ENCODE results near the gene DIRAS1.

DIRAS1 gene

DNA sequence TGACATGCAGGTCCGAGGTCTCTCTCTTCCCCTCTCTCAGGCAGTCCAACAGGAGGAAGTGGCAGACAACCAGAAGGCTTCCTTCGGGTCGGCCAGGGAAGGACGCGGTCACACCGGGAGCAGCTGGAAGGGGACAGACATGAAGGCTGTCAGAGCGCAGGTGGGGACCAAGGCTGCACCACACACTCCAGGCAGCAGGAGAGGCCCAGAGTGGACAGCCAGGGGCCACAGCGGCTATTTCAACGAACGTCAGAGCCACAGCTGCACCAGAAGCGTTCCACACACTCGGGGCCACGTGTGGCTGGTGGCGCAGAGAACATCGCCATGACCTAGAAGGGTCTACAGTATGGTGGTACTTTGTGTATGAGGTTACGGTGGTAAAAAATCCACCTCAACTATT is 34.6 kb upstream of the DIRAS1 start:
- DNase-seq (ENCODE audit: low read depth in 2 of 2) = no peak

DNA sequence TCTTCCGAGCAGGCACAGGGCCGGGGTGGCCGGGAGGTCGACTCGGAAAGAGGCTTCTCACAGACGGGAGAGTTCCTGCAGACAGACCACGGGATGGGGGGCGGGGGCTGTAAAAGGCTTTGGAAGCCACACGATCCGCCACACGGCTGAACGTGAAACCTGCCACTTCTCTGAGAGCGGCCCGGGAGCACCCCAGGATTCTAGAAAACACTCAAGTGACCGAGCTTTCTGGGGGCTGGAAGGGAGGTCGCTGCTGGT is 34.2 kb upstream of the DIRAS1 start:
- DNase-seq (ENCODE audit: low read depth in 2 of 2) = no peak

DNA sequence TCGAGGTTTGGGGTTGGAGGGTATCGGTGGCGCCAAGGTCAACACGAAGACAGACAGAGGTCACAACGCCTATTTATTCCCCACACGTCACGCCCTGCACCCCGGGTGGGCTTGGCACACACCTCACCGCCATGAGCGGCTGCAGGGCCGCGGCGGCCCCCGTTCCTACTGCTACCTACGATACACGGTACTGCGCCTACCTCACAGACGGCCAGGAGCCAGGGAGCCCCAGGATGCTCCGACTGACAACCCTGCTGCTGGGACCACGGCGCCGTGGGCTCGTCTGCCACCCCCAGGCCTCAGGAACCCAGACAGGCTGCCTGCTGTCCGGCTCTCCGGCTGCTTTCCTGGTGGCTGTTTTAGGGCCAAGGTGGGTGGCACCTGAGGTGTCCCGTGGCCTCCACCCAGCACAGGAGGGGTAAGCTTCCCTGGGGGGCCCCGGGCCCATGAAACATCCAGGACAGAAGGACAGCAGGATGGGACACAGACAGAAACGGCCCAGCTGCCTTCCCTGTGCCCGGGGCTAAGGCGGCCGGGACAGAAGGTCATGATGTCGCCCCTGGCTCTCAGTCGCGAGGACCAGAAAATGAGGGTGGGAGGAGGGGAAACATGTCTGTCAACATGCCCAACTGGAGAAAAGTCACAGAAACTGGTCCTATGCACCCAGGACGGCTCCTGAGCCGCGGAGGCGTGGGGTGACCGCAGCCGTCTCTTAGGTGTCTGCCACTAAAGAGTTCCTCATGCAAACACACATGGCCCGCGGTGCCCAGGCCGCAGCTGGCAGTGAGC is 33.7 kb upstream of the DIRAS1 start:
- DNase-seq (ENCODE audit: low read depth in 2 of 2) = no peak

DNA sequence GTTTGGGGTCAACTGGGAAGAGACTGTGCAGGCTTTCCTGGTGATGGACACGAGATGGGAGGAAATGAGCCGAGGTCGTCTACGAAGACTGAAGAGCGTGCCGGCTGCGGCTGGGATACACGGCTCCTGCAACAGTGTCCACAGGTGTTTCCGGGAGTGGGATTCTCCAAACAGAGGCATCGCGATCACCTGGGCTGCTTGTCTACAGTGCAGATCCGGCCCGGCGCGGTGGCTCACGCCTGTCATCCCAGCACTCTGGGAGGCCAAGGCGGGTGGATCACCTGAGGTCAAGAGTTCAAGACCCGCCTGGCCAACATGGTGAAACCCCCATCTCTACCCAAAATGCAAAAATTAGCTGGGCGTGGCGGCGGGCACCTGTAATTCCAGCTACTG is 30.3 kb upstream of the DIRAS1 start:
- no peak for DNase-seq (ENCODE audit: low read depth in 2 of 2)

DNA sequence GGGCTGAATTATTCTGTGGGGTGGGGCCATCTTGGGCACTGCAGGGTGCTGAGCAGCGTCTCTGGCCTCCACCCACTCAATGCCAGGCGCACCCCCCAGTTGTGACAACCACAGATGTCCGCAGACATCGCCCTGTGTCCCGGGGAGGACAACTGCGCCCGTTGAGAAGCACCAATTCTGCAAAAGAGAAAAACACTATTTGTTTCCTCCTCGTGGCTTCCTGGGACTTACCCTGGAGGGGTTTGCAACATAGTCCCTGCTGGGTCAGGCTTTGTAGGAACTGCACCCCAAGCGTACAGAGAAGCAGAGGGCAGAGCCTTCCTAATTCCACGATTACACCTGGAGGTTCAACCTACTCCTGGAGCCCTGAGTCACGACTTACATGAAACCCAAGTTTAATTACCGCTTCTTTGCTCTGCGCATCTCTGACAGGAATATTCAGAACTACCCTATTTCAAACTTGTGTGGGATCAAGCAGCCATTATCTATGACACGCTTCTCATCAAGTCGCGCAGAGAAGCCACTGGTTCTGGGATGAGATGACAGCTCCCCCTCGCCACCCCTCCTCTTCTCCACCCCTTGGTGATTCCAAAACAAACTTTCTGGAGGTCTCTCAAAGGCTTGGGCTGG is 29.8 kb upstream of the DIRAS1 start:
- no peak for DNase-seq (ENCODE audit: low read depth in 2 of 2)

DNA sequence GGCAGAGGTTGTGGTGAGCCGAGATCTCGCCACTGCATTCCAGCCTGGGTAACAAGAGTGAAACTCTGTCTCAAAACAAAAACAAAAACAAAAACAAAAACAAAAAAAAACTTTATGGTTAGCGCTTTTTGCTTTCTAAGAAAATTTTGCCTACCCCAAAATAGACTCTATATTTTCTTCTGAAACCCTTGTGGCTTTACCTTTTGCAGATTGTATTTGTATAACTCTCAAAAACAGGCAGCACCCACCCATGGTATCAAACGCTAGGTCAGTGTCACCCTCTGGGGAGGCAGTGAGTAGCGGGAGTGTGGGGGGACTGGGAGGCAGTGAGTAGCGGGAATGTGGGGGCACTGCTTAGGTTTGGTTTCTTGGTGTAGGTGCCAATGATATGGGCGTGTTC is 26.2 kb upstream of the DIRAS1 start:
- DNase-seq (ENCODE audit: low read depth in 2 of 2) = no peak

DNA sequence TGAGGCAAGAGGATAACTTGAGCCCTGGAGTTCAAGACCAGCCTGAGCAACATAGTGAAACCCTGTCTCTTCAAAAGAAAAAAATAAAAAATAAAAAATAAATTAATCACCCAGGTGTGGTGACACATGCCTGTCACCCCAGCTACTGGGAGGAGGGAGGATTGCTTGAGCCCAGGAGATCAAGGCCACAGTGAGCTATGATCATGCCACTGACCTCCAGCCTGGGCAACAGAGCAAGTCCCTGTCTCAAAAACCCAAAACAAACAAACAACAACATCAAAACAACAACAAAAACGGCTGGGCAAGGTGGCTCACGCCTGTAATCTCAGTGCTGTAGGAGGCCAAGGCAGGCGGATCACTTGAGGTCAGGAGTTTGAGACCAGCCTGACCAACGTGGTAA is 22.9 kb upstream of the DIRAS1 start:
- DNase-seq (ENCODE audit: low read depth in 2 of 2) = no peak

DNA sequence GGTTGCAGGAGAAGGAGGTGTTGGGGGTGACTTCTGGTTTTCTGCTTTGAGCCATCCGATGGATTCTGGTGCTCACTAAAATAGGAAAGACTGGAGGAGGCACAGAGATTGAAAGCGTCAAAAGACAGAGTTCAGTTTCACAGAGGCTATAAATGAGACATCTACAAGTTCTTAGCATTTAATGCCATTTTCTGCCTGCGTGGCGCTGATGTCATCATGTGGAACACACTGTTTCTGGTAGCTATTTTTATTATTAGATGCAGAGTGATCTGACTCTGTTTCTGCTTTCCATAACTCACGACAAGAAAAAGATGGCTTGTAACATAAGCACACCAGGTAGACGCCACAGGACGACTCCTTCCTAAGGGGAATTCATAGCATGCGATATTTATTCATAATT is 21.9 kb upstream of the DIRAS1 start:
- DNase-seq (ENCODE audit: low read depth in 2 of 2) = no peak

DNA sequence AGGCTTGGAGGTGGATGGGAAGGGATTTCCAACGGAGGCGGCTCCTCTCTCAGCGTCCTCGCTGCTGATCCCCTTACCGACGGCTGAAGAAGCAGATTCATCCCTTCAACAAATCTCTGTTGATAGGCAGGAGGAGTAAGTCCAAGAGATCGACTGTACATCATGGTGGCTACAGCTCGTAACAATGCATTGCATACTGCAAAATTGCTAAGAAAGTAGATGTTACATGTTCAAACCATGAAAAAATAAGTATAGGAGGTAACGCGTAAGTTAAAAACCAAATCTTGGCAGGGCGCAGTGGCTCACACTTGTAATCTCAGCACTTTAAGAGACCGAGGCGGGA is 19.1 kb upstream of the DIRAS1 start:
- DNase-seq (ENCODE audit: low read depth in 2 of 2) = no peak

DNA sequence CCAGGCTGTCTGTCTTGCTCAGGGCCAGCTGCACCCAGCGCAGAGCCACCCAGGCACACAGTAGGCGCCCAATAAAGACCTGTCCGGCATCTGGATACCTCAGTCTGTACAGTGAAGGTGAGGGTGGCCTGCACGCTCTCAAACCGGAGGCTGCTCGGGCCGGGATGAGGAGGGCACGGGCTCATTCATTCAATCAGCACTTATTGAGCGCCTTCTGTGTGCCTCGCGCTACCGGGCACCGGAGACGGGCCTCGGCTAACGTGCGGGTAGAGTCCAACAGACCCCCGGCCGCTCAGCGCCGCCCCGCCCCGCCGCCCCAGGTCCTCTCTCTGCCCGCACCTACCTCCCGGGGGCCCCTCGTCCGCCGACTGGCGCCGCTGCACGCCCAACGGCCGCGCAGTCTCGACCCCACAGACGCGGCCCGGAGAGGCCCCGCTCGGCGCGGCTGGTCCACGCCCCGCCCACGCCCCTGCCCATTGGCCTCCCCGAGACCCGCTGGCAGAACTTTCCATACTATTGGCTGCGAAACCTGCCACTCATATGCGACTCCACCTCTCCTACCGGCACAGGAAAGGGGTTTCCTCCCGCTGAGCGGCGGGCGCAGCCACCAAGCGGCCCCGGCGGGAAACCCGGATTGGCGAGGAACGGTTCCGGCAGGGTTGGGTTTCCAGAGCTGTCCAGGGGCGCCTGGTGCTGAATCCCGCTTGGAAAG is 18.6 kb upstream of the DIRAS1 start, which contains the start of gene SLC39A3:
SLC39A3 (minus strand) TSS at position 416 of the 712 bp plus-strand sequence. CDS start 2,760 bp downstream, outside the sequence.
- peak; percentile 97 to 100 for DNase-seq (ENCODE audit: low read depth in 2 of 2)

DNA sequence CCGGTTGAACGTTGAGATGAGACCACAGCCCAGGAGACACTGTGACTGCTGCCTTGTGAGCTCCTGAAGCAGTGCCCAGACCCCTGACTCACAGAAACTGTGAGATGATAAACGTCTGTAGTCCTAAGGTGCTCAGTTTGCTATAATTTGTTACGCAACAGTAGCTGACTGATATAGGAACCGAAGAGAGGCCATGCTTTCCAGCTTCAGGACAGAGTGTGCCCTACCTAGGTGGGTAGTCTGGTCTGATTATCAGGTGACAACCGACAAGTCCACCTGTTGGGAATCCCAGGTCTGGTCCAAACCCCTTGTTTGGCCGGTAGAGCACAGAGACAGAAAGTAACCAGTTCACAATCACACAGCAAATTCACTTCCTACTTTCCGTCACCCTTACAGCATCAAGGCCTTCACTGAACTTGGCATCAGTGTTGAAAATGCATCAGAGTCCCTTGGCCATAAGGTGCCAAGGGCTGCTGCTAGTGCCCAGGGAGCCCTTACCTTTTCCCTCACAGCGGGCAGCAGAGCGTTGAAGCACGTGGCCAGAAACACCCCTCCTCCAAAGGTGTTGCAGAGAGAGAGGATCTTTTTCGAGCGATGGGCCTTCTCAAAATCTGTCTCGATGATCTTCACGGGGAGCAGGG is 15.5 kb upstream of the DIRAS1 start:
- no peak for DNase-seq (ENCODE audit: low read depth in 2 of 2)

DNA sequence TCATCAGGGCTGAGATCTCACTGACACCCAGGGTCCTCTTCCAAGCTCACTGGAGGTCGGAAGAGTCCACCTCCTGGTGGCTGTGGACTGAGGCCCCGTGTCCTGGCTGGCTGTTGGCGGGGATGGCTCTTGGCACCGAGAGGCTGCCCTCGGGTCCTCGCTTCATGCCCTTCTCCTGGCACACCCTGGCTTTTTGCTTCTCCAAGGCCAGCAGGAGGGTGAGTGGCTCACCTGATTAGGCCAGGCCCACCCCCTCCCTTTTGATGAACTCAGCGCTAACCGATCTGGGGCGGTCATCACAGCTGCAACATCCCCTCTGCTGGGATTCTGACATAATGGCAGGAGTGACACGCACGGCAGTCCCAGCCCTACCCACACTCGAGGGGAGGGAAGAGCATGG is 14.2 kb upstream of the DIRAS1 start:
- DNase-seq (ENCODE audit: low read depth in 2 of 2) = no peak

DNA sequence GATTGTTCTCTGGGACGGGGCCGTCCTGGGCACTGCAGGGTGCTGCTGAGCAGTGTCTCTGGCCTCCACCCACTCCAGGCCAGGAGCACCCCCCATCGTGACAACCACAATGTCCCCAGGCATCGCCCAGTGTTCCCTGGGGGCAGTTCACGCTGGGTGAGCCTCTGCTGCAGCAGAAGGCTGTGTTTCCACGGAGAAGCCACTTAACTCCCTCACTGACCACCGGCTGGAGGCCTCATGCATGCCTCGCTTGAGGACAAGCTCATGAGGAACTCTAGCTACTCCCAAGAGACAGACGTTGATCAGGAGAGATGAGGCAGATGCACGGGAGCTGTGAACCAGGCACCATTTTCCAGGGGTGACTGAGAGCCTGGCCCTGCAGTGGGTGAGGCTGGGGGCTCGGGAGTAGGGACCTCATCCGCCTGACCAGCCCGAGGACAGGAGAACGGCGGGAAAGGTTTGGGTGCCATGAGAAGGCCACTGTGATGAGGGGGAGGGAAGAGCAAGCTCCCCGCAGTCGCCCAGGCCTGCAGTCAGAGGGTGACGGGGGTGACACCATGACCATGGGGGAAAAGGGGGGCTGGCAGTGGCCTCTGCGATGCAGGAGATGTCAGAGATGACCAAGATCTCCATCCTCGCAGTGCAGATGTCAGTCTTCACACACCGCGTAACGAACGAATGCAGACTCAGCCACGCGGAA is 13.6 kb upstream of the DIRAS1 start:
- DNase-seq (ENCODE audit: low read depth in 2 of 2) = no peak

DNA sequence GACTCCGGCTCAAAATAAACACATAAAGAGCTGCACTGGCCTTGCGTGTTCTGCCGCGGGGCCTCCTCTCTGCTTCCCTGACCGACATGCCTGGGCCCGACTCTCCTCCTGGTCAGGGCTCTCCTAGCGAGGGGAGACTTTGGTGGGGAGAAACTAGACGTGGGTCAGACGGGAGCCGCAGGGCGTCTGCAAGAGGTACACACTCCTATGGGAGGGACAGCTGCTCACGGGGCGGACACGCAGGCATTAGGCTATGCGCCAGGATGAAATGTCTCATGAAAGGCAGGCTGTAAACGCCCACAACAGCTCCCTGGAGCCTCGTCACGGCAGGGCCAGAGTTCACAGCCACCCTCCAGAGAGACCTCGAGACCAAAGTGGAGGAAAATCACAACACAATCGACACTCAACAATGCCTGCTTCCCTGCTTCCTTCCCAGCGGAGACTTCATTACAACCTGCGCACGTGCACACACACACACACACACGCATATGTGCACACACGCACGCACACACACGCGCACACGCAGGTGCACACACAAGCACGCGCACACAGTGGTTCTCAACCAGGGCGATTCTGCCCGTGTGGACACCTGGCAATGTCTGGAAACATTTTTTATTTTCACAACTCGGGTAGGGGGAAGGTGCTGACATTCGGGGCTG is 12.9 kb upstream of the DIRAS1 start:
- no peak for DNase-seq (ENCODE audit: low read depth in 2 of 2)

DNA sequence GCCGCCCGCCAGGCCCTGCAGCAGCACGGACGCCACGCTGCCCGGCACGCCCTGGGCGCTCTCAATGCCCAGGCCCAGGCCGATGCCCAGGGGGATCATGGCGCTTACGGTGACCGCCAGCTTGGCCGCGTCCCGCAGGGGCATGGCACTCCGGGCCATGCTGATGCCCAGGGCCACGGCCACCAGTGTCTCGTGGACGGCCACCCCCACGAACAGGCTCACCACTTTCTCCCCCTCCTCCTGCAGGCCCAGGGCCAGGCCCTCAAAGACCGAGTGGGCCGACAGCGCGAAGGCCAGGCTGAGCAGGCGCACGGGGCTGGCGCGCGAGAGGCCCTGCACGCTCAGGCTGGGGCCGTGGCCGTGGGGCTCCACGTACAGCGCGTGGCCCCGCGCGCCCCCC is 11.7 kb upstream of the DIRAS1 start:
- DNase-seq (ENCODE audit: low read depth in 2 of 2) = no peak

DNA sequence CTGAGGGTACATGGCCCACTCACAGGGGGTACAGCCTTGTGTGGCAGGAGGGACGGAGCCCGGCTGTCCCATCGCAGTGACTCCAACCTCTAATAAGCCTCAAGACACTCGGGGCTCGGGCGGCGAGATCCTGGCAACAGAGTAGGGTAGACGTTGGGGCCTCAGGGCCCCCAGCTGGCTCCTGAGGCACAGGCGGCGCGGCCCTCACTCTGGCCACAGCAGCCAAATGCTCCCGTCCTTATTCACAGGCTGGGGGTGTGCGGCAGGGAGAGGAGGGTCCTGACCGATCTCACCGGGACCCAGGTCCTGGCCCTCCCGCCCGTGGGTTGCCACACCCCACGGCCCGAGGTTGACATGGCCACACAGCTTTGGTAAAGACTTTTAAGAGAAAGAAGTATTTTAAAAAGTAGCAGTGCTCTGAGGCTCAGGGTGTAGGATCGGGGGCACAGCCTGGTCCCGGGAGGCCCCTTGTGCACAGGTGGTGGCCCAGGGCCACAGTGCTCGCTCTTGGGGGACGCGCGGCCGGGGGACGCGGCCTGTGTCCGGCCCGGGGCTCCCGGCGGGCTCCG is 11.1 kb upstream of the DIRAS1 start:
- no peak for DNase-seq (ENCODE audit: low read depth in 2 of 2)

DNA sequence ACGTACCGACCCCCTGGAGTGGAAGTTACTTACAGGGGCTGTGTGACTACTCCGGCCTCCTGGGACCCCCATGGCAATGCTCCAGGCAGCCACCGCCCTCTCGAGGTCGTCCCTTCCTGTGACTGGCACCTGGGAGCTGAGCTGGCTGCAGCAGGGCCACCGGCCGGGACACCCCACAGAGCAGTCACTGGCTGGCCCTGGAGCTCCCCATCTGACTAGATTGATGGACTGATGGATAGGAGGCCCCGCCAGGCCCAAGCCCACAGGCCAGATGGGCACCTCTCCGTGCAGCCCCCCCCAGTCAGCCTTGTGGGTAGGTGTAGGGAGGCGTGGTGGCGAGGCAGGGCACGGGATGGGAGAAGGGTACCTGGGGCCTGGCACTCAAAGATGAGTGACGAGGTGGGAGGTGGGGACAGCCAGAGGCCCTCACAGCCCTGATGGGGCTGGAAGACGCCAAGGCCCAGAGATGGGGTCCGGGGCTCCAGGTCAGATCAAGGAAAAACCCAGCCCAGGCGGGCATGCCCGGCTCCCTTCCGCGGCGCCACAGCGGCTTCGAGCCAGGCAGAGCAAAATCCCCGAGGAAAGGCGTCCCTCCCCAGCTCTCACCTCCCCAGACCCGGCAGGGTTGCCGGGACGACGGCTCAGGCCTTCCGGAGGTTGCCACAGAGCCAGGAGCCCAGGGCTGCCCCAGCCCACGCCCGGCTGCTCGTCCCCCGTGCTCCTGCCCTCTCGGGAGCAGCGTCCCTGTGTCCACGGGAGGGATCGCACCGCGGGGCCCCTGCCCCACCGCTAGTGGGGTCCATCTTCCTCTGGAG is 10.2 kb upstream of the DIRAS1 start:
- no peak for DNase-seq (ENCODE audit: low read depth in 2 of 2)

DNA sequence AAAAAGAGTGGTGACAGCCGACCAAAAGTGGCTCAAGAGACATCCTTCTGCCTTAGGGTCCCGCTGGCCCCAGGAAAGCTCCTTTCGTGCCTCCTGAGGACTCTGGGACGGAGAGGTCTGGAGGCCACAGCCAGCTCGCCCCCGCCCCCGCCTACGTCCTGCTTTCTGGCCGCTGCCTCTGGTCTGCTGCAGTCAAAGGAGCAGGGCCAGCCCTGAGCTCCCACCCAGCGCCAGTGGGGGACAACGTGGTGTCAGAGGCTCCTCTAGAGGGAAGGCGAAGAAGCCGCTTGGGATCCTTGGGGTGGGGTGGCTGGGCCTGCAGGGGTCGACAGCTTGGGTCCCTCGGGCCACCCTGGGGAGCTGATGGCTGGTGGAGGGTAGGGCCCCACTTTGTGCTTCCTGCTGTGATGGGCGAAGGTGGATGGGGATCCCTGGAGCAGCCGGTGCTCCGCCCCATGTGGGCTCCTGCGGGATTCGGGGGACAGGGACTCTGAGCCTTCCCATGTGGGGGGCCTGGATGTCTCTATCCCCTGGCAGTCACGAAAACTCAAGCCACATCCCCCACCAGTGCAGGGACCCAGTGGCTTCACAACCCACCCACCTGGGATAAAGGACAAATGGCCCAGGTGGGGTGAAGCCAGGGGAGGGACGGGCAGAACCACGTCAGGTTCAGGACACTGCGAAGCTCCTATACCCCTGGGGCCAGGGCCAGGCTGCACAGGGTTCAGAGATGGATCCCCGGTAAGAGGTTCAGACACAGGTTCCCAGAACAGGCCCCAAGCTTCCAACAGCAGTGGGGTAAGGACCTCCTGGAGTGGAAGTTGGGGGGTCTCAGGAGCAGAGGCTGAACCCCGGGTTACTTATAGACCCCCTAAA is 9.0 kb upstream of the DIRAS1 start:
- no peak for DNase-seq (ENCODE audit: low read depth in 2 of 2)

DNA sequence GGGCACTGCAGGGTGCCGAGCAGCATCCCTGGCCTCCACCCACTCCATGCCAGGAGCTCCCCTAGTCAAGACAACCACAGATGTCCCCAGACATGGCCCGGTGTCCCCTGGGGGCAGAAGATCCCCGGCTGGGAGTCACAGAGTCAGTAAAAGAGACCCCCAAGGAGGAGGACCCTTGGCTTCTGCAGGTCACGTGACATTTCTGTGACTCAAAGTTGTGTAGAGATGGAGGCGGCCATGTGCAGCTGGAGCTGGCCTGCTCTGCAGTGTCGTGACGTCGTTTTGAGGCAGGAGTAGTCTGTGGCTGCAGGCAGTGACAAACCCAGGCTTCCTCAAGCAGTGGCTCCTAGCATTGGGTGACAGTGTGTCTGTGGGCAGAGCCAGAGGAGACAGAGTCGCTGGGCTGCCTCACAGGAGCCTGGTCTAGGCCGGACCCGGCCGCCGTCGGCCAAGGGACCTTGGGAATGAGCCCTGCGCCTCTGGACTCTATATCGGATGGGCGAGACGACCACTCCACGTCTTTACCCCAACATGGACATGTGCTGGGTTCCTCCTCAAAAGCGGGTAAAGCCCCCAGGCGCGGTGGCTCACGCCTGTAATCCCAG is 7.7 kb upstream of the DIRAS1 start:
- no peak for DNase-seq (ENCODE audit: low read depth in 2 of 2)
